ENCODE data around the gene C4A. TPM values are rescaled to one million over a fixed set of nuclear protein-coding genes. Genes with fewer than 3 reads are reported as not detected.
"Not testable (repeated sequence)": the region's sequence is repeated elsewhere in the genome, so short reads cannot be mapped to it uniquely, and the experiment has no call there.

The C4A gene
- total RNA-seq (2021; fragmentation: NEBNext Ultra II Directional; extraction: Animal tissue kit (Norgen Biotek cat#: 25700)), result 0.48 and 2.4 TPM in 2 replicates
- polyA plus RNA-seq (2011; rRNA removed), result 0.62 and 1.7 TPM in 2 replicates
- polyA plus RNA-seq (2011; cell fraction: cytosol; rRNA removed), result 1.4 TPM
- 9.6 TPM for polyA plus RNA-seq (2011; cell fraction: nucleus; rRNA removed)
- 0.80 to 1.9 TPM (median 1.3 TPM) in 4 replicates for polyA plus RNA-seq (2012, experiment 1 of 2)
- 0.87 TPM for polyA plus RNA-seq (2012, experiment 2 of 2)
- 0.47 TPM for polyA plus RNA-seq (2013, experiment 1 of 2)
- polyA plus RNA-seq (2013, experiment 2 of 2), result 0.40 TPM
- polyA minus RNA-seq (2011; rRNA and poly(A)+ RNA removed), result 0.85 and 2.5 TPM in 2 replicates
- not detected for polyA minus RNA-seq (2011; cell fraction: cytosol; rRNA and poly(A)+ RNA removed)
- polyA minus RNA-seq (2011; cell fraction: nucleus; rRNA and poly(A)+ RNA removed), result 5.8 TPM
- long read RNA-seq, experiment 1, result 0 reads
- long read RNA-seq, experiment 2, result 0 reads

DNA sequence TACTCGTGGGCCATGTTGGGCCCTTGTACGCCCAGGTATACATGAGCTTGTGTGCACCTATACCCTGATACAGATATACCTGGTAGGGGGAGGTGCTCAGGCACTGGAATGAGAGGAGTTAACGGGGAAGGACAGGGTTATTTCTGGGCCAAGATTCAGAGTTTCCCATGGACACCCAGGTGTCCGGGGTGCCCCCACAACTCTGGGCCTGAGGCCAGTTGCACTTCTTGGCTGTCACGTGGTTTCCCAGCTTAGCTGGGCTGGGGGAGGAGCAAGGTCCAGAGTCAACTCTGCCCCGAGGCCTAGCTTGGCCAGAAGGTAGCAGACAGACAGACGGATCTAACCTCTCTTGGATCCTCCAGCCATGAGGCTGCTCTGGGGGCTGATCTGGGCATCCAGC, at the start of gene C4A:
TSS of gene C4A (plus strand) at position 314 of the 400 bp plus-strand sequence. CDS start at position 365, 51 bp downstream.
- H2BK12ac ChIP-seq (ENCODE audit: low read depth, low read length); H3K4ac ChIP-seq (replicated peaks; ENCODE audit: insufficient read length, low read depth, low read length); H3K9ac ChIP-seq (replicated peaks in 1 of 4; ENCODE audit: extremely low read depth in 1 of 4, low read depth in 3 of 4, low read length in 3 of 4); H2BK120ac ChIP-seq (replicated peaks; ENCODE audit: low read depth, low read length); H2AFZ ChIP-seq (ENCODE audit: low read length); H2BK5ac ChIP-seq (ENCODE audit: low read depth, low read length); H3K27me3 ChIP-seq (replicated peaks in 1 of 4; ENCODE audit: control insufficient read depth in 3 of 4, extremely low read depth in 1 of 4, insufficient read depth in 3 of 4, low read length in 3 of 4); H3K18ac ChIP-seq (ENCODE audit: extremely low read depth, low read length); H3K27ac ChIP-seq (ENCODE audit: low read depth, low read length); POLR2A ChIA-PET (ENCODE audit: partially characterized antibody); H4K5ac ChIP-seq (ENCODE audit: insufficient read length, low read depth, low read length); H2AK5ac ChIP-seq (ENCODE audit: low read depth, low read length); H3K36me3 ChIP-seq (ENCODE audit: control insufficient read depth in 2 of 4, insufficient read depth in 4 of 4, low read length in 3 of 4); H3K23ac ChIP-seq (ENCODE audit: insufficient read length); H3K79me1 ChIP-seq (ENCODE audit: low read depth, low read length); H2BK15ac ChIP-seq (ENCODE audit: low read length); H3K56ac ChIP-seq (replicated peaks; ENCODE audit: insufficient read length, low read depth, low read length); H4K20me1 ChIP-seq (replicated peaks in 1 of 2; ENCODE audit: control insufficient read depth in 1 of 2, insufficient read depth in 2 of 2, low read length in 2 of 2); H2BK20ac ChIP-seq (ENCODE audit: low read length); H3K14ac ChIP-seq (ENCODE audit: insufficient read length); H4K8ac ChIP-seq (ENCODE audit: extremely low read depth, insufficient read depth, low read length); H3K23me2 ChIP-seq (ENCODE audit: low read depth, low read length); FAIRE-seq; H3K4me2 ChIP-seq (ENCODE audit: insufficient read depth in 1 of 2, low read depth in 2 of 2, low read length in 2 of 2); H3K4me1 ChIP-seq (replicated peaks in 1 of 4; ENCODE audit: control insufficient read depth in 3 of 4, insufficient read depth in 4 of 4, low read length in 3 of 4); H4K91ac ChIP-seq (replicated peaks; ENCODE audit: insufficient read length, low read length); CTCF ChIA-PET (ENCODE audit: partially characterized antibody); DNase-seq (ENCODE audit: low read depth in 1 of 2, low spot score in 2 of 2); H3K9me3 ChIP-seq (ENCODE audit: insufficient read depth in 2 of 2, low read depth in 1 of 2, low read length in 1 of 2); H3K79me2 ChIP-seq (ENCODE audit: control insufficient read depth in 1 of 2, insufficient read depth in 2 of 2, low read length in 2 of 2); H3K4me3 ChIP-seq (ENCODE audit: extremely low read depth in 1 of 4, insufficient read depth in 2 of 4, low read depth in 3 of 4, low read length in 4 of 4): not testable (repeated sequence)
- WGBS, 2 experiments (ENCODE audit: extremely low coverage in 1 of 2, insufficient coverage in 1 of 2, insufficient read length in 1 of 2, insufficient replicate concordance in 2 of 2, low coverage in 1 of 2, low lambda C conversion rate in 2 of 2, missing lambda C conversion rate in 1 of 2), result no CpG with 5 or more reads among the region's 7 CpGs

DNA sequence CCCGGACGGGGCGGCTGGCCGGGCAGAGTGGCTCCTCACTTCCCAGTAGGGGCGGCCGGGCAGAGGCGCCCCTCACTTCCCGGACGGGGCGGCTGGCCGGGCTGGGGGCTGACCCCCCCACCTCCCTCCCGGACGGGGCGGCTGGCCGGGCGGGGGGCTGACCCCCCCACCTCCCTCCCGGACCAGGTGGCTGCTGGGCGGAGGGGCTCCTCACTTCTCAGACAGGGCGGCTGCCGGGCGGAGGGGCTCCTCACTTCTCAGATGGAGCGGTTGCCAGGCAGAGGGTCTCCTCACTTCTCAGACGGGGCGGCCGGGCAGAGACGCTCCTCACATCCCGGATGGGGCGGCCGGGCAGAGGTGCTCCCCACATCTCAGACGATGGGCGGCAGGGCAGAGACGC, 49.7 kb upstream of the C4A start:
- H3K79me2 ChIP-seq (ENCODE audit: control insufficient read depth in 1 of 2, insufficient read depth in 2 of 2, low read length in 2 of 2); H3K27me3 ChIP-seq (replicated peaks in 1 of 4; ENCODE audit: control insufficient read depth in 3 of 4, extremely low read depth in 1 of 4, insufficient read depth in 3 of 4, low read length in 3 of 4); H3K4me1 ChIP-seq (replicated peaks in 1 of 4; ENCODE audit: control insufficient read depth in 3 of 4, insufficient read depth in 4 of 4, low read length in 3 of 4); H3K23me2 ChIP-seq (ENCODE audit: low read depth, low read length); FAIRE-seq; H3K14ac ChIP-seq (ENCODE audit: insufficient read length); H2BK12ac ChIP-seq (ENCODE audit: low read depth, low read length); H4K8ac ChIP-seq (ENCODE audit: extremely low read depth, insufficient read depth, low read length); CTCF ChIA-PET (ENCODE audit: partially characterized antibody); H3K23ac ChIP-seq (ENCODE audit: insufficient read length); H3K4me2 ChIP-seq (ENCODE audit: insufficient read depth in 1 of 2, low read depth in 2 of 2, low read length in 2 of 2); H3K4ac ChIP-seq (replicated peaks; ENCODE audit: insufficient read length, low read depth, low read length); H2AK5ac ChIP-seq (ENCODE audit: low read depth, low read length); H2AFZ ChIP-seq (ENCODE audit: low read length); H3K36me3 ChIP-seq (ENCODE audit: control insufficient read depth in 2 of 4, insufficient read depth in 4 of 4, low read length in 3 of 4); POLR2A ChIA-PET (ENCODE audit: partially characterized antibody); H4K20me1 ChIP-seq (replicated peaks in 1 of 2; ENCODE audit: control insufficient read depth in 1 of 2, insufficient read depth in 2 of 2, low read length in 2 of 2); H4K5ac ChIP-seq (ENCODE audit: insufficient read length, low read depth, low read length); H3K56ac ChIP-seq (replicated peaks; ENCODE audit: insufficient read length, low read depth, low read length); H3K9me3 ChIP-seq (ENCODE audit: insufficient read depth in 2 of 2, low read depth in 1 of 2, low read length in 1 of 2); H3K79me1 ChIP-seq (ENCODE audit: low read depth, low read length); H2BK120ac ChIP-seq (replicated peaks; ENCODE audit: low read depth, low read length); H3K9ac ChIP-seq (replicated peaks in 1 of 4; ENCODE audit: extremely low read depth in 1 of 4, low read depth in 3 of 4, low read length in 3 of 4); H2BK15ac ChIP-seq (ENCODE audit: low read length); H3K18ac ChIP-seq (ENCODE audit: extremely low read depth, low read length); H2BK20ac ChIP-seq (ENCODE audit: low read length); DNase-seq (ENCODE audit: low read depth in 1 of 2, low spot score in 2 of 2); H4K91ac ChIP-seq (replicated peaks; ENCODE audit: insufficient read length, low read length); H3K27ac ChIP-seq (ENCODE audit: low read depth, low read length); H3K4me3 ChIP-seq (ENCODE audit: extremely low read depth in 1 of 4, insufficient read depth in 2 of 4, low read depth in 3 of 4, low read length in 4 of 4); H2BK5ac ChIP-seq (ENCODE audit: low read depth, low read length): not testable (repeated sequence)
- WGBS, 2 experiments (ENCODE audit: extremely low coverage in 1 of 2, insufficient coverage in 1 of 2, insufficient read length in 1 of 2, insufficient replicate concordance in 2 of 2, low coverage in 1 of 2, low lambda C conversion rate in 2 of 2, missing lambda C conversion rate in 1 of 2), result 95% methylated on average over 10 of the region's 32 CpGs; no CpG with 5 or more reads in 1 of the 2 experiments

Measured in H1 (cell line).